Testis (tissue), 2 donors: ENCODE data around the gene DACH2.

Source experiments
- POLR2A ChIP-seq: fragments of 450-650 bp; IDR thresholded peaks from one replicate; pipeline ENCODE4 v1.6.1; 2017; ENCODE audit warnings: antibody characterized with exemption, mild to moderate bottlenecking, moderate library complexity
- TF ChIP-seq, protein P1 (sequence below), 3 experiments: fragments of 450-650 bp in 2 of 3; fragments of 200-600 bp in 1 of 3; sonication (generic) in 1 of 3; IDR thresholded peaks; one replicate each; pipeline ENCODE4 v1.5.1; 2016 to 2019; ENCODE audit warnings: antibody characterized with exemption in 3 of 3, mild to moderate bottlenecking in 2 of 3, moderate library complexity in 1 of 3

DNA sequence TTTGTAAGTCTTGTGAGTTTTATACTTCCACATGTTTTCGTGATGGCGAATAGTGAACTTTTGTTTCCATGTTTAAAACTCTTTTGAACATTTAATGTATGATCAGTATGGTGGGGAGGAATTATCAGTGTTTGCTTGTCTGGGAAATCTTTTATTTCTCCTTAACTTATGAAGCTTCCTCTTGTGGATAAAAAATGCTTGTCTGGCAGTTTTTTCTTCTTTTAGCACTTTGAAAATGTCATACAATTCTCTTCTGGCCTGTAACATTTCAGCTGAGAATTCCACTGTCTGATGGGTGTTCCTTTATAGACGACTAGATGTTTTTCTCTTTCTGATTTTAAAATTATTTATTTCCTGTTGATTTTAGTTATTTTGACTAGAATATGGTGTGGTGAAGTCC lies 576.0 kb downstream of the DACH2 start:
- no peak for TF ChIP-seq POLR2A
- TF ChIP-seq, protein P1, sequence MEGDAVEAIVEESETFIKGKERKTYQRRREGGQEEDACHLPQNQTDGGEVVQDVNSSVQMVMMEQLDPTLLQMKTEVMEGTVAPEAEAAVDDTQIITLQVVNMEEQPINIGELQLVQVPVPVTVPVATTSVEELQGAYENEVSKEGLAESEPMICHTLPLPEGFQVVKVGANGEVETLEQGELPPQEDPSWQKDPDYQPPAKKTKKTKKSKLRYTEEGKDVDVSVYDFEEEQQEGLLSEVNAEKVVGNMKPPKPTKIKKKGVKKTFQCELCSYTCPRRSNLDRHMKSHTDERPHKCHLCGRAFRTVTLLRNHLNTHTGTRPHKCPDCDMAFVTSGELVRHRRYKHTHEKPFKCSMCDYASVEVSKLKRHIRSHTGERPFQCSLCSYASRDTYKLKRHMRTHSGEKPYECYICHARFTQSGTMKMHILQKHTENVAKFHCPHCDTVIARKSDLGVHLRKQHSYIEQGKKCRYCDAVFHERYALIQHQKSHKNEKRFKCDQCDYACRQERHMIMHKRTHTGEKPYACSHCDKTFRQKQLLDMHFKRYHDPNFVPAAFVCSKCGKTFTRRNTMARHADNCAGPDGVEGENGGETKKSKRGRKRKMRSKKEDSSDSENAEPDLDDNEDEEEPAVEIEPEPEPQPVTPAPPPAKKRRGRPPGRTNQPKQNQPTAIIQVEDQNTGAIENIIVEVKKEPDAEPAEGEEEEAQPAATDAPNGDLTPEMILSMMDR (IDR thresholded peaks at IDR 0.05): no peak
